Measurements from ENCODE around the gene ZNF384. TPM values are rescaled to one million over a fixed set of nuclear protein-coding genes. Genes with fewer than 3 reads are reported as not detected.

Gene ZNF384
- total RNA-seq, 2 donors from 2014 or later = 42.9 to 68.6 TPM

DNA sequence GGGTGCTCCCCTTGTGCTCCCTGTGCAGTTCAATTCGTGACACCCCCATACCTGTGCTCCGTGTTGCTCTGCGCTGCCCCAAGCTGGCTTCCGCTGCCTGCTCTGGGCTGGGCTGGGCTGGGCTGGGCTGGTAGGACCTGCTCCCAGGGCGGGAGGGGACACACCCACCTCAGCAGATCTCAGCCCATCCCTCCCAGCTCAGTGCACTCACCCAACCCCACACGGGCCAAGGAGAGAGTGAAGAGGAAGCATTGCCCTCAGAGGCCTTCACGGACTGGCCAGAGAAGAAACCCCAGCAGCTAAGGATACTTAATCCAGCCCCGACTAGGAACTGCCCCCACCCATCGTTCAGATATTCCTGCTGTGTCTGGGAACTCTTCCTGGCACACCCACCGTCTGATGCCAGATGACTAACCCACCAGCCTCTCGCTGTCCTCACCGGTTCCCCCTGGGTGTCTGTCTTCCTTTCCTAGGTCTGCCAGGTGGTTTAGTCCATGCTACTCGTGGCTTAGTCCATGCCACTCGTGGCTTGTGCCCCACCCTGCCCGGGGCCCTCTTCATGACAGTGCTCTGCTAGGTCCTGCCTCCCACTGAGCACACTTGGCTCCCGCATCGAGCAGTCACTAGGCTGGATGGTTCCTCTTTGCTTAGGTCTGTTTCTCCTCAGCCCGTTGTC lies 53.2 kb downstream of the ZNF384 start, which contains the start of gene LPAR5:
Gene LPAR5 (minus strand): TSS at position 104 of the 676 bp plus-strand sequence. CDS start 14,711 bp downstream, outside the sequence.
- no peak within 1 kb of the TSS for H3K4me3 ChIP-seq
- no peak for TF ChIP-seq CTCF (IDR thresholded peaks at IDR 0.05)
- peak; percentile 46 for TF ChIP-seq POLR2A (IDR thresholded peaks at IDR 0.05)
- no peaks in the 10 kb centered on the region for H3K36me3 ChIP-seq
- intact Hi-C loops (cut with DNase I) = no loop called here
- peak; percentile 30 for DNase-seq (ENCODE audit: low spot score)
- no peaks in the 10 kb centered on the region for H3K4me1 ChIP-seq (replicated peaks)
- H3K27ac ChIP-seq = no peak within 1 kb of the TSS
- no peaks in the 10 kb centered on the region for H3K9me3 ChIP-seq
- H3K27me3 ChIP-seq (replicated peaks; ENCODE audit: insufficient read depth) = no peaks in the 10 kb centered on the region
- WGBS = 34% methylated on average over 18 of the region's 18 CpGs

- Histone ChIP-seq H3K36me3 (no peaks in the 10 kb centered on the region), H3K9me3 (no peaks in the 10 kb centered on the region), H3K4me1 (replicated peaks) (no peaks in the 10 kb centered on the region), H3K4me3 (no peak overlapping the region), H3K27me3 (replicated peaks; ENCODE audit: insufficient read depth) (no peaks in the 10 kb centered on the region), H3K27ac (no peak overlapping the region)
- no peak for DNase-seq (ENCODE audit: low spot score)
- intact Hi-C loops (cut with DNase I) = no loop called here
- no peak for TF ChIP-seq POLR2A (IDR thresholded peaks at IDR 0.05)
- no peak for TF ChIP-seq POLR2AphosphoS5 (IDR thresholded peaks at IDR 0.05)
- TF ChIP-seq CTCF (IDR thresholded peaks at IDR 0.05) = no peak
- WGBS = 43% methylated on average over 5 of the region's 5 CpGs
These were observed 53.8 kb downstream of the ZNF384 start for GRCh38 chr12:6635375-6635855.

DNA sequence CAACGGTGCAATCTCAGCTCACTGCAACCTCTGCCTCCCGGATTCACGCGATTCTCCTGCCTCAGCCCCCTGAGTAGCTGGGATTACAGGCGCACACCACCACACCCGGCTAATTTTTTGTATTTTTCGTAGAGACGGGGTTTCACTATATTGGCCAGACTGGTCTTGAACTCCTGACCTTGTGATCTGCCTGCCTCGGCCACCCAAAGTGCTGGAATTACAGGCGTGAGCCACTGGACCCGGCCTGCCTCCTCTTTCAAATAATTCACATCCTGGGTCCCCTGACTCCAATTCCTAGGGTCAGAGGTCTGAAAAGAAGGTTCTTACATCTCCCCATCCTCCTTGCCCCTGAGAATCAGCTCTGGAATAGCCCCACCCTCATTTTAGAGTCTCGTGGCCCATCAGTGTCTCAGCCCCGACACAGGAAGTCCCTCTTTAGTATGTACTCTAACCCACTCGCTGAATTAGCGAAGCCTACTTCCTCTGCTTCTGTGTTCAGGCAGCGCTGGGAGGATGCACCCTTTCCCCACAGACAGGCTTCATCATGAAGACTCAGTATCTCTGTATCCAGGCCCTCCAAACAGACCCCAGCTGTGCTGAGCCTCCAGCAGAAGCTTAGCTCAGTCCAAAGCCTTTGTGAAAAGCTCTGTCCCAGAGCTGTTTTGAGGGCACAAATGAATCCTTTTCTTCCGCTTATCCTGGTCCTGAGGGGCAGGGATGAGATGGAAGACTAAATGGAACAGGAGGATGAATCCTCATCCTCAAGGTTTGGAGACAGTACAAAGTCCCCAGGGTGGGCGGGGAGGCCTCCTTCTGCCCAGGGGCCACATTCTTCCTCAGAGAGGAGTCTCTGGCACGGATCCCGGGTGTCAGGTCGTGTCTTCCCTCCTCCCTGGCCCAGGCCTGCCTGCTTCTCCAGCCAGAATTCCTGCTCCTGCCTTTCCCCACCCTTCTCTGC lies 56.9 kb downstream of the ZNF384 start:
- TF ChIP-seq POLR2AphosphoS5 (IDR thresholded peaks at IDR 0.05) (no peak), CTCF (IDR thresholded peaks at IDR 0.05) (no peak), POLR2A (IDR thresholded peaks at IDR 0.05) (no peak)
- H3K27ac ChIP-seq = no peak overlapping the region
- H3K36me3 ChIP-seq = no peaks in the 10 kb centered on the region
- no peak for DNase-seq (ENCODE audit: low spot score)
- intact Hi-C loops (cut with DNase I) = no loop called here
- no peaks in the 10 kb centered on the region for H3K27me3 ChIP-seq (replicated peaks; ENCODE audit: insufficient read depth)
- 66% methylated on average over 21 of the region's 21 CpGs for WGBS
- H3K4me3 ChIP-seq = no peak overlapping the region
- no peaks in the 10 kb centered on the region for H3K9me3 ChIP-seq
- H3K4me1 ChIP-seq (replicated peaks) = no peaks in the 10 kb centered on the region

DNA sequence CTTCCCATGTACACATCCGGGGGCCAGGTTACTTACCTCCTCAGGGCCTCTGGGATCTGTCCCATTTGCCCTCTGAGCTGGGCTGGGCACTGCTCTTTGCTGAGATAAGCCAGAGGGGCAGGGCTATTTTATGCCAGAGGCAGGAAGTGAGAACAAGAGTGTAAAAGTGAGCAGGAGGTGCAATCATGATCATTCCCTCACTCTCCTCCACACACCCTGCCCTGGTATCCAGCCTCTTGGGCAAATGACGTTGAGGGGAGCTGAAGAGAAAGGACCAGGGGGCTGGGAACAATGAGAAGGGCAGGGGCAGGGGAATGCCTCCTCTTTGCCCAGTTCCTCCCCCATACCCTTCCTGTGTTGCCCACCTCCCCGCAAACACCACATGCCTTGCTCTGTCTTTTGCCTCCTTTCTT lies 57.6 kb downstream of the ZNF384 start:
- no peak for TF ChIP-seq CTCF (IDR thresholded peaks at IDR 0.05)
- no peak for TF ChIP-seq POLR2A (IDR thresholded peaks at IDR 0.05)
- TF ChIP-seq POLR2AphosphoS5 (IDR thresholded peaks at IDR 0.05) = no peak
- Histone ChIP-seq H3K27ac (no peak overlapping the region), H3K36me3 (no peaks in the 10 kb centered on the region), H3K4me1 (replicated peaks) (no peaks in the 10 kb centered on the region), H3K27me3 (replicated peaks; ENCODE audit: insufficient read depth) (no peaks in the 10 kb centered on the region), H3K4me3 (no peak overlapping the region), H3K9me3 (no peaks in the 10 kb centered on the region)
- intact Hi-C loops (cut with DNase I) = no loop called here
- 89% methylated on average over 3 of the region's 3 CpGs for WGBS
- no peak for DNase-seq (ENCODE audit: low spot score)

Measured in prostate gland (tissue), 2 donors.